ENCODE measurements around the gene CUL9.
A peak's percentile ranks its signal among the peaks of the same experiment; 100 is the strongest.

CUL9 gene

DNA sequence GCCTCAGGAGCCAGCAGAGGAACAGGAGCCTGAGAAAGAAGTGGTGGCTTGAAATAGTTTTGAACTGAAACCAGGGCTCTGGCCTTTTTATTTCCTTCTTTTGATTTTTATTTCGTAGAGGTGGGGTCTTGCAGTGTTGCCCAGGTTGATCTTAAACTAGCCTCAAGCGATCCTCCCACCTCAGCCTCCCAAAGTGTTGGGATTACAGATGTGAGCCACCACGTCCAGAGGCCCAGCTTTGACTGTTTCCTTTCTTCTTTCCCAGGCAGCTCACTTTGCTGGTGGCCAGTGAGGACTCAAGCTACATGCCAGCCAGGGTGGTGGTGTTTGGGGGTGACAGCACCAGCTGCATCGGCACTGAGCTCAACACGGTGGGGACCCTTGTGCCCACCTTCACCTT lies 20.5 kb downstream of the CUL9 start:
- DNase-seq = no peak

DNA sequence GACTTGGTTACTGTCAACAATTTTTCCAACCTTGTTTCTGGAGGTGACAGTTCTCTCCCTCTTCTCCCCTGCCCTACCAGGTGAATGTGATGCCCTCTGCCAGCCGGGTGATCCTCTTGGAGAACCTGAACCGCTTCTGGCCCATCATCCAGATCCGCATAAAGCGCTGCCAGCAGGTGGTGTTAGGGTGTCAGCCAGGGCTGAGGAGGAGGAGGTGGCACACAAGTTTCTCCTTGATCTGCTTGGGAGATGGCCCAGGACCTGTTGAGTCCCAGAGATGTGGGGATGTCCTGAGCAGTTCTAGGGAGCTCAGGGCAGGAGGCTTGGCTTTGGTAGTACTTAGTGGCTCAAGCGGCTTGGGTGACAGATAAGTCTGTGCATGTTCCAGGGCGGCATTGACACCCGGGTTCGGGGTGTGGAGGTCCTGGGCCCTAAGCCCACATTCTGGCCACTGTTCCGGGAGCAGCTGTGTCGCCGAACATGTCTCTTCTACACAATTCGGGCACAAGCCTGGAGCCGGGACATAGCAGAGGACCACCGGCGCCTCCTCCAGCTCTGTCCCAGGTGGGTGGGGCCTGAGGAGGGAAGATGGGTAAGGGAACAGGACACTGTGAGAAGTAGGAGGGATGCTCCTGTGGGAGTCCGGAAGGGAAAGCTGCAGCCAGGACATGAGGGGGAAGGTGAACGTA lies 21.2 kb downstream of the CUL9 start:
- no peak for DNase-seq

DNA sequence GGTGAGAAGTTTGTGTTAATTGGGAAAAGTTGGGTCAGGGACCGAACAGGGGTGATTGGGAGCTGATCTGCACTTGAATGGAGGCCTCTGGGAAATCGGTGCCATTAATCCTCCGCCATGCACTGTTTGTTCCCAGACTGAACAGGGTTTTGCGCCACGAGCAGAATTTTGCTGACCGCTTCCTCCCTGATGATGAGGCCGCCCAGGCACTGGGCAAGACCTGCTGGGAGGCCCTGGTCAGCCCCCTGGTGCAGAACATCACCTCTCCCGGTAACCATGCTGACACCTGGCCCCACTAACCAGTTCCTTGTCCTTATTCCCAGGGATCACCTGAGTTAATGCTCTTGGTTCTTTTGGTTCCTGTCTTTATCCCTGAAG lies 21.7 kb downstream of the CUL9 start:
- no peak for DNase-seq

DNA sequence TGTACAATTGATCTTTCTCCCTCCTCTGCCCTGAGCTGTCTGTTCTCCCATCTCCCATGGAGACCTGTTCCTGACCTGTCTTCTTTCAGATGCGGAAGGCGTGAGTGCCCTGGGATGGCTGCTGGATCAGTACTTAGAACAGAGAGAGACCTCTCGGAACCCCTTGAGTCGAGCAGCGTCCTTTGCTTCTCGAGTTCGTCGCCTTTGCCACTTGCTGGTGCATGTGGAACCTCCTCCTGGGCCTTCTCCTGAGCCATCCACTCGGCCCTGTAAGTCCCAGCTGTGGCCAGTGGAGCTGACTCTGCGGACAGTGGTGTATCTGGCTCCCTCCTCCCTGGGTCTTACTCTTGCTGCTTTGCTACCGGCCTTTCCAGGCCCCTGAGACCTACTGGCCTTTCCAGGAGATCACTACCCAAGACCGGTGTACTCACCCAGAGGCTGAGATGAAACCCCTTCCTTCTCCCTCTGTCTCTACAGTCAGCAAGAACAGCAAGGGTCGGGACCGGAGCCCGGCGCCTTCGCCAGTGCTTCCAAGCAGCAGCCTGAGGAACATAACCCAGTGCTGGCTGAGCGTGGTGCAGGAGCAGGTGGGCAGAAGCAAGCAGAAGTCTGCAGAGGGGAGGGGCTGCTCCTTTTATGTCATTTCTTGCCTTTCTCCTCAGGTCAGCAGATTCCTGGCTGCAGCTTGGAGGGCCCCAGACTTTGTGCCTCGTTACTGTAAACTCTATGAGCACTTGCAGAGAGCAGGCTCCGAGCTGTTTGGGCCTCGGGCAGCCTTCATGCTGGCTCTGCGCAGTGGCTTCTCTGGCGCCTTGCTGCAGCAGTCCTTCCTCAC lies 22.5 kb downstream of the CUL9 start:
- DNase-seq = no peak

DNA sequence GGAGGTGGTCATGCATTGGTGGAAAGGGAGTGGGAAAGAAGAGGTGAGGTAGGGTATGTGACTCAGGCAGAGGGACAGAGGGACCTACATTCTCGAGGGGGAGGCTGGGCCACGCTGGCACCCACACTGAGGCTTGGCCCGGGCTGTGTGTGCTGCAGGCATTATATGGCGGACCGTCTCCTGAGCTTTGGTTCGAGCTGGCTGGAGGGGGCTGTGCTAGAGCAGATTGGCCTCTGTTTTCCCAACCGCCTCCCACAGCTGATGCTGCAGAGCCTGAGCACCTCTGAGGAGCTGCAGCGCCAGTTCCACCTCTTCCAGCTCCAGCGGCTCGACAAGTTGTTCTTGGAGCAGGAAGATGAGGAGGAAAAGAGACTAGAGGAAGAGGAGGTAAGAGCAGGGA lies 23.9 kb downstream of the CUL9 start:
- DNase-seq = no peak

DNA sequence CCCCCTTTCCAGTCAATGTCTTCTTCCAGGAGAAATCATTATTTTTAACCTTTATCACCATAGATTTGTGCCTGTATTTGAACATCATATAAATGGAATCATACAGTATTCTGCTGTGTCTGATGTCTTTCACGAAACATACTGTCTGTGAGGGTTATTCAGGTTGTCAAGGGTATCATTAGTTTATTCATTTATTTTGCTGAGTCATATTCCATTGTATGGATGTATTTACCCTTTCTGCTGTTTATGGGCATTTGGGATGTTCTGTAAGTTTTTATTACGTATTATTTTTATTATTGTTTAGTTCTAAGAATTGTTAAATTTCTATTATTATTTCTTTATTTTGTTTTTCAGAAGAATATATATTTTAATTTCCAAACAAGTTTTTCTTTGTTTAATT lies 25.3 kb downstream of the CUL9 start:
- no peak for DNase-seq

DNA sequence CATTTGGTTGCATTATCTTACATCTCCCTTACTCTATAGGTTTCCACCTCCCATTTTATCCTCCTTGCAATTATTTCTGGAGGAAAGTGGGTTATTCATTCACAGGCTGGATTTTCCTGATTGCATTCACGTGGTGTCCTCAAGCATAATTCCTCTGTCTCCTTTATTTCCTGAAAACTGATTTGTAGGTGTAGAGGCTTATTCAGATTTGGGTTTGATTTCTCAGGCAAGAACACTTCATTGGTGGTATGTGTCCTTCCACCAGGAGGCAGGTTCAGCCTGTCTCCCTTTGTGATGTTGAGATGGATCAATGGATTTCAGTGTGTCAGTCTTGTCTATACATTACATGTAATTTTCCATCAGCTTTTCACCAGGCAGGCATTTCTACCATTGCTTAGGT lies 30.0 kb downstream of the CUL9 start:
- DNase-seq = no peak

DNA sequence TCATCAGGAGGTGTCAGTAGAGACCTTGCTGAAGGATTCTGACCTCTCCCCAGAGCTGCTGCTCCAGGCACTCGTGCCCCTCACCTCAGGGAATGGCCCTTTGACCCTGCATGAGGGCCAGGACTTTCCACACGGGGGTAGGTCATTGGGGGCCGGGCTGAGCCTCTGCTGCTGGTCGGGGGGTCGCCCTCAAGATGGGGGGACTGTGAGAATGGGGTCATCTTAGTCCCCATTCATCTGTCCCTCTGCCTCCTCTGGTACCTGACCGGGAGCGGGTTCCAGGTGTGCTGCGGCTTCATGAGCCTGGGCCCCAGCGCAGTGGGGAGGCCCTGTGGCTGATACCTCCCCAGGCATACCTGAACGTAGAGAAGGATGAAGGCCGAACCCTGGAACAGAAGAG lies 31.4 kb downstream of the CUL9 start:
- DNase-seq = no peak

DNA sequence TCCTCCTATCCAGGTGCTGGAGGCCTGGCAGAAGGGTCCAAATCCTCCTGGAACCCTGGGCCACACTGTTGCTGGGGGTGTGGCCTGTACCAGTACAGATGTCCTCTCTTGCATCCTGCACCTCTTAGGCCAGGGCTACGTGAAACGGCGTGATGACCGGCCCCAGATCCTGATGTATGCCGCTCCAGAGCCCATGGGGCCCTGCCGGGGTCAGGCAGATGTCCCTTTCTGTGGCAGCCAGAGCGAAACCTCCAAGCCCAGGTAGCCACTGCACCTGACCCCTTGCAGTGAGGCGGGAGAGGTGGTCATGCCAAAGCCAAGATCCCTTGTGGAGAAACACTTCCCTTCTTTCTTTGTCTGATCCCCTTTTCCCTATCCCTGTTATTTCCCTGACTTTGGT lies 33.1 kb downstream of the CUL9 start:
- DNase-seq = no peak

DNA sequence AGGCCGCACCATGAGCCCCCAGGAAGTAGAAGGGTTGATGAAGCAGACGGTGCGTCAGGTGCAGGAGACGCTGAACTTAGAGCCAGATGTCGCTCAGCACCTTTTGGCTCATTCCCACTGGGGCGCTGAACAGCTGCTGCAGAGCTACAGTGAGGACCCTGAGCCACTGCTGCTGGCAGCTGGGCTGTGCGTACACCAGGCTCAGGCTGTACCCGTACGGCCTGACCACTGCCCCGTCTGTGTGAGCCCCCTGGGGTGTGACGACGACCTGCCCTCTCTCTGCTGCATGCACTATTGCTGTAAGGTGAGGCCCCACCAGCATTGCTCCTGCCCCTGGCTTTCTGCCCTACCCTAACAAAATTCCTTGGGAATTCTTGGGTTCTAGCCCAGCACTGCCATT lies 34.2 kb downstream of the CUL9 start:
- no peak for DNase-seq

DNA sequence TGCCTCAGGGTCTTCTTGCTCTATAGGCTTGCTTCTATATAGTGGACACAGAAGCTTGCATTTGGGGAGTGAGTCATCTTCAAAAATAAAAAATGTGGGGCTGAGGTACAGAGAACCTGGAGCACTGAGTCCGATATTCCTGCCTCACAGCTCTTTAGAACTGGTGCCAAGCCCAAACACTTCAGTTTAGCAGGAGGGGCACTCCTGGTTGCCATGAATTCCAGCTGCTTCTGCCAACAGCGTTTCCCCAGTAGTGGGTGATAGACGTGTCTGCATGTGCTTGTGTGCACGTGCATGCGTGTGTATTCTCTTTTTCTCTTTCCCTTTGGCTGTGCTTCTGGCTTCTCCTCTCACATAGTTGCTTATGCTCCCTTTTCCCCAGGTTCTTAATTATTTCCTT lies 35.4 kb downstream of the CUL9 start:
- DNase-seq = peak; percentile 69

DNA sequence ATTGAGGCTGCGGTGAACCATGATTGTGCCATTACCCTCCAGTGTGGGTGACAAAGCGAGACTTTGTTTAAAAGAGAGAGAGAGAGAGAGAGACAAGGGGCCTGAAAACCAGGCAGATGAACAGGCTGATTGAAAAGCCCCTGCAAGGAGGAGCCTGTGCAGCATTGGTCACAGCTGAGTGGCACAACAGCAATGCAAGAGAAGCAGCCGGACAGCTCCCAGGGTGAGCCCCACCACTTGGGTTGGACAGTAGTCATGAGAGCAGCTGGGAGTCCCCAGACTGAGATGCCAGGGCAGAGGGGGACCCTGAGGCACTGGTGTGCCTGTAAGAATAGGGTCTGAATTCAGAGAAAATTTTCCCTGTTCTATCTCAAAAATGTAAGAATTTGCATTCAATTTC lies 37.1 kb downstream of the CUL9 start:
- DNase-seq = no peak

DNA sequence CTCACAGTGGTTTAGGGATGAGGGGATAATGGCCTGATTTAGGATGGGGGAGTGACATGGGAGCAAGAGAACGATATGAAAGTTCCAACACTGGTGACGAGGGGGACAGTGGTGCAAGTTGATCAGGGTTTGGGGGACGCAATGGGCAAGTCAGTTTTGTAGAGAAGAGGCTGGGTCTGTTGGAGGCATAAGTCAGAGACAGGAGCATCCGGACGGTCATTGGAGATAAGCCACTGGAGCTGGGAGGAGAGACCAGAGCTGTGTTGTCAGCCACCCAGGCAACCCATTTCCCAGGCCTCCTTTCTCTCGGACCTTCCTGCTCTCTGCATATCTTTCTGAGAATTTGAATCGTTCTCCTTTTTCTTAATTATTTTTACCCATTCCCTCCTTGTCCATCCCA lies 37.8 kb downstream of the CUL9 start:
- DNase-seq = no peak

DNA sequence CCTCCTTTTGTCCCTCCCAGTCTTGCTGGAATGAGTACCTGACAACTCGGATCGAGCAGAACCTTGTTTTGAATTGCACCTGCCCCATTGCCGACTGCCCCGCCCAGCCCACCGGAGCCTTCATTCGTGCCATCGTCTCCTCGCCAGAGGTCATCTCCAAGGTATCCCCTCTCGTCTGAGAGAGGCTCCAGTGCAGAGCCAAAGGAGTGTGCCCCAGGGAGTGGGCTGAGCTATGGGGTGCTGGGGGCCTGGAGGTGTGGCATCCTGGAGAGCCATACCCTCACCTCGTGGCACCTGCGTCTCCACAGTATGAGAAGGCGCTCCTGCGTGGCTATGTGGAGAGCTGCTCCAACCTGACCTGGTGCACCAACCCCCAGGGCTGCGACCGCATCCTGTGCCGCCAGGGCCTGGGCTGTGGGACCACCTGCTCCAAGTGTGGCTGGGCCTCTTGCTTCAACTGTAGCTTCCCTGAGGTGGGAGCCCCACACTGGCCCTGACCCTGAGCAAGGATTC lies 38.5 kb downstream of the CUL9 start:
- DNase-seq = no peak

DNA sequence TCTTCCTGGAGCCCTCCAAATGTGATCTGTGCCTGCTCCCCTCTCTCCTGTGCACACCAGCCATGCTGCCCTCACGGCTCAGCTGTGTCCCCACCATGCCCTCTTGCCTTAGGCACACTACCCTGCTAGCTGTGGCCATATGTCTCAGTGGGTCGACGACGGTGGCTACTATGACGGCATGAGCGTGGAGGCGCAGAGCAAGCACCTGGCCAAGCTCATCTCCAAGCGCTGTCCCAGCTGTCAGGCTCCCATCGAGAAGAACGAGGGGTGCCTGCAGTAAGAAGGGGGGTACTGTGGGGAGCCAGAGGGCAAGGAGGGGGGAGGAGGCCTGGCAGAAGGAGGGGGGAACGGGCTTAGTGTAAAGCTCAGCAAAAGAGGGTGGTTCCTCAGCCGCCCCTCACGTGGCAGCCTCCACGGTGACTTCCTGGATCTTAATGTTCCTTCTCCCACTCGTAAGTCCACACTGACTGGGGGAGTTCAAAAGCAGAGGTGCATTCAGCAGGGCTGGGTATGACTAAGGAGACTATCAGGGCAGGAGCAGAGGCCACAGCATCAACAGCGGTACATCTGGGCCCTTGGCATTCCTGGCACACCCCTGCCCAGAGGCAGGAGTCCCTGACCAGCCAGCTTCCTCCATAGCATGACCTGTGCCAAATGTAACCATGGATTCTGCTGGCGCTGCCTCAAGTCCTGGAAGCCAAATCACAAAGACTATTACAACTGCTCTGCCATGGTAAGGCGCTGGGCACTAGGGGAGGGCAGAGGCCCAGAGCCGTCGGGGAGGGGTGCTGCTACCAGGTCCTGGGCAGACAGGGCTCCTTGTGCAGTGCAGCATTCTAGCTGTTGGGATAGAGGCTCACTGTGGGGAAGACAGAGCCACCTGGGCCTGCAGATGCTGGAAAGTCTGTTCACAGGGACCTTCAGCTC lies 39.3 kb downstream of the CUL9 start:
- no peak for DNase-seq

DNA sequence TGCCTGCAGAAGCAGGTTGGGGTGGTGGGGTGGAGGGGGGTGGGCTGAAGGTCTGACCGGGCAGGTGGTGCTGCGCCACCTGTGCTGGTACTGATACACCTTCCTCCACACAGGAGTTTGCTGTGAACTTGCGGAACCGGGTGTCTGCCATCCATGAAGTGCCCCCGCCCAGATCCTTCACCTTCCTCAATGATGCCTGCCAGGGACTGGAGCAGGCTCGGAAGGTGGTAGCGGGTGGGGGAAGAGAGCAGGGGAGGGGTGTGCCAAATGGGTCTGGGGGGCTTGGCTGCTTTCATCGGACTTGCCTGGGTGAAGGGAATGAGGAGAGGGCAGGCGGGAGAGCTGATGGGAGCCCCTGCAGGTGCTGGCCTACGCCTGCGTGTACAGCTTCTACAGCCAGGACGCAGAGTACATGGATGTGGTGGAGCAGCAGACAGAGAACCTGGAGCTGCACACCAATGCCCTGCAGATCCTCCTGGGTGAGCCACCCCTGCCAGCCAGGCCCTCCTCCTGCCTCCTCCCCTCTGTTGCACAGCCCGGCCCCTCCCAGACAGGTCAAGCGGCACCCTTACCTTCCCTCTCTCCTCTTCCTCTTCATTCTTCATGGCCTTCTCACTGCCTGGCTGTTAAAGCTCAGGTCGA lies 40.5 kb downstream of the CUL9 start:
- no peak for DNase-seq

DNA sequence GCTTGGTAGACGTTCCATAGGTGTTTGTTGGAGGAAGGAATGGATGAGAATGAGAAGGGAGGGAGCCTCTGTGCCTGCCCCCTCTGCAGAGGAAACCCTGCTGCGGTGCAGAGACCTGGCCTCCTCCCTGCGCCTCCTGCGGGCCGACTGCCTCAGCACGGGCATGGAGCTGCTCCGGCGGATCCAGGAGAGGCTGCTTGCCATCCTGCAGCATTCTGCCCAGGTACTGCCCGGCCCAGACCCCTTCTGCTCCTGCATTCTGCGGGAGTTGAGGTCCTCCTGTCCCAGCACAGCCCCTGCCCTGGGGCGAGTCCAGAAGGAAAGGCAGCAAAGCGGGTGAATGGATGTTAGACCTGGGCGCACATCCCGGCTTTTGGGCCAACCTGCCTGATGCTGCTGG lies 41.2 kb downstream of the CUL9 start:
- DNase-seq = no peak

DNA sequence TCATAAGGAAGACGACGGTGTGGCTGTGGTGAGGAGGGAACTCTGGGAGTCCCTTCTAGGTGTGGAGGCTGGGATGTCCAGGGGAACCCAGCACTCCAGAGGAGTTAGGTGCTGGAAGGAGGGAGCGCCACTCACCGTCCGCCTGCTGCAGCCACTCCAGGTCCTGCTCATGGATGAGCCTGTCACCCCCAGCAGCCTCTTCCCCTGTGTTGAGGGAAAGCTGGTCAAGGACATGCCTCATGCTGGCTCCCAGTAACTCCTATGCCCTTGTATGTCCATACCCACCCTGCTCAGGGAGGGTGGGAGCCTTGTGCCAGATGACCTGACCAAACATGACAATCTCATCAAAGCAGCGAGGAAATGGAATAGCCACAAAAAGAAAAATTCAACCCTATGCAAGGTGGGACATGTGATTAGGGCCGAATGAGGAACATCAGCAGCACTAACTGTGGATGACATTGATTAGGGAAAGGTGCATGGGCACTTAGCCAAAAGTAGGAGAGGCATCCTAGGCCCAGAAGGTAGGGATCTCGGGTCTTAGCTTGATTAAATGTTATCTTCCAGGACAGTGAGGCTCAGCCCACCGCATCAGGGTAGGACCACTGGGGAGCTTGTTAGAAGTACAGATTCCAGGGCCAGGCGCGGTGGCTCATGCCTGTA lies 44.3 kb downstream of the CUL9 start:
- no peak for DNase-seq

DNA sequence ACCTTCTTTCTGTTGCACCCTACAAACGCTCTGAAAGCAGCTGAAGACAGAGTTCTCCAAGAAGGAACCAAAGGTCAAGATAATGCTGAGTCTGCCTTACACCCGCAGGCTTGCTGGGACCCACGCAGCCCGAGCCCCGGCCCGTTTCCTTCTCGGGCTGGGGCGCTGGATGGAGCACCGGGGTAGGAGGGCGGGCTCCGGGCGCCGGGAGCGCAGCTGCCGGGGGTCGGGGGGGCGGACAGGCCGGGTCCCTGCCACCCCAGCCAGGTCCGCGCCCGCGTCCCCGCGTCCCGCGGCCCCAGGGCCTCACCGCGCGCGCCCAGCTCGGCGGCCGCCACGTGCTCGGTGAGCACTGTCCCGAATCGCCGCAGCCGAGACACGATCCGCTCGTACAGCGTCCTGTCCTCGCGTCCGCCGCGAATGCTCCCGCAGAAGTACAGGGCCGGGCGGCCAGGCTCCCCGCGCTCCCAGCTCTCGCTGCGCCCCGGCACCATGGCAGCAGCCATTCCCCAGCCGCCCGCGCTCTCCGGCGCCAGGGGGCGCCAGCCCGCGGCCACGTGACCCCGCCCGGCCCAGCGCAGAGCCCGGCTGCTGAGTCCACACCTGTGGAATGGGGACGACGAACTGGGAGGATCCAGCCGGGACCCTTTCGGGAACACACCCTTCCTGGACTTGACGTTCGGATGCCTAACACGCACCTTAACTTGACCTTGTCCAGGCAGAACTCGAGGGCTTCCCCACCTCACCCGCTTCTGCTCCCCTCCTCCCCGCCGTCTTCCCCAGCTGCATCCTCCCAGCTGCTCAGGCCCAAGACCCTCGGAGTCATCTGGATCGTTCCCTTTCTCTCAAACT lies 47.2 kb downstream of the CUL9 start, which contains the start of gene DNPH1:
Gene DNPH1, minus strand, starts transcription at position 531 of the 852 bp plus-strand sequence. Its CDS starts 25 bp downstream, at position 506.
- DNase-seq = peak; percentile 73

DNA sequence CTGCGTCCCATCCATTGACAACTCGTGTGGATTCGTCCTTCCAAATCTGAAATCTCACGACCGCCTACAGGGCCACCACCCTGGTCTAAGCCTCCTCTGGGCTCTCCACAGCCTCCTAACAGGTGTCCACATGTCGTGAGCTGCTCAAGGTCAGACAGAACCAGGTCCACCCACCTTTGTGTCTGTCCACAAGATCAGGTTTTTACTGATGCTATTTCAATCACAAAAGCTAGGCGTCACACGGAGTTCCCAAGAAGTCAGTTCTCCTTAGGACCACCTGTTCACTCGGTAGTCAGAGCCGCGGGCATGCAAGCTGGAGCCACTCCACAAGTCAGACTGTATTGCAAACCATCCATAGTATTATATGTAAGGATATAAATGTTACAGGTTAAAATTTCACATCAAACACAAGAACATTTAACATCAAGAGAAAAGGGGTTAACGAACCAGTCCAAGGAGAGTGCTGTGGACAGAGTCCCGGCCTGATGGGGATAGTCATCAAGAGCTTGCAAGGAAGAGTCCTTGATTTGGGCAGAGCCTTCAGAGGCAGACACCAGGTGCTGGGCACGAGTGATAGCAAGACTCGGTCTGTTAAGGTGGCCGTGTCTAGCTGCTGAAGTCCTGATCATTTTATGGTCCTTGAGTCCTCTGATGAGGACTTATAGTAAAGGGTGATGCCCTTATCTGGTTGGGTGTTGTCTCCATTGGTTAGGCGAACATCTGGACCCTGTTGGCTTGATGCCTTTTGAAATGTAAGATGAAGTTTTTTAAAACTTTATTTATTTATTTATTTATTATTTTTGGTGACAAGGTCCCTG lies 48.0 kb downstream of the CUL9 start:
- no peak for DNase-seq
